Glomerular visceral epithelial cell (primary cell): Measurements from ENCODE around the gene KIF1C.
"Not testable (repeated sequence)": the region's sequence is repeated elsewhere in the genome, so short reads cannot be mapped to it uniquely, and the experiment has no call there.

Experiments used
- DNase-seq: peaks from one replicate; pipeline ENCODE4 v3.0.0-alpha.2; 2016; ENCODE audit errors: extremely low spot score

The KIF1C gene

DNA sequence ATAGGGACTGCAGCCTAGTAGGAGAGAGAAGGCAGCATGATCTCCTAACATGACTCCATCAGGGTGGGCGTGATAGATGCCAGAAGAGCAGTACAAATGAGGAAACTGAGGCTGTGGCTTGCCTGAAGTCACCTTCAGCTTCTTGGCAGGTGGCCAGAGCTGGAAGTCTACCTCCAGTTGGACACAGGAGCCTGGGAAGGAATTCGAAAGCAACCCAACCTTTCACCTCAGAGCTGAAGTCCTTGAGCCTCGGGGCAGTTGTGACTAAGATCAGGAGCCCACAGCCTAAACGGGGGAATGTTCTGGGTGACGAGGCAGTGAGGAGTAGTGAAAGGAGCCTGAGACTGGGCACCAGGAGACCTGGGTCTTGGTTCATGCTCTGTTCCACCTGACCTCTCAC is 46.9 kb downstream of the KIF1C start:
- no peak for DNase-seq

DNA sequence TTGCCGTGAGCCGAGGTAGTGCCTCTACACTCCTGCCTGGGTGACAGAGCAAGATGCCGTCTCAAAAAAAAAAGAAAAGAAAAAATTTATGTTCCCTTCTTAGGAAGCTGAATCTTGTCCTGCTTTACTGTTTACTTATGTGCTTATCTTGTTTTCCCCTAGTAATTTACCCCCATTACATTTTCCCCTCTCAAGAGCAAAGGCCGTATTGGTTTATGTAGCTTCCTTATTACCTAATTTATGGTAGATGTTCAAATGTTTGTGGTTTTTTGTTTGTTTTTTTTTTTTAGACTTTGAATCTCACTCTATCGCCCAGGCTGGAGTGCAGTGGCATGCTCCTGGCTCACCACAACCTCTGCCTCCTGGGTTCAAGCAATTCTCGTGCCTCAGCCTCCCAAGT is 47.7 kb downstream of the KIF1C start:
- DNase-seq, result no peak

DNA sequence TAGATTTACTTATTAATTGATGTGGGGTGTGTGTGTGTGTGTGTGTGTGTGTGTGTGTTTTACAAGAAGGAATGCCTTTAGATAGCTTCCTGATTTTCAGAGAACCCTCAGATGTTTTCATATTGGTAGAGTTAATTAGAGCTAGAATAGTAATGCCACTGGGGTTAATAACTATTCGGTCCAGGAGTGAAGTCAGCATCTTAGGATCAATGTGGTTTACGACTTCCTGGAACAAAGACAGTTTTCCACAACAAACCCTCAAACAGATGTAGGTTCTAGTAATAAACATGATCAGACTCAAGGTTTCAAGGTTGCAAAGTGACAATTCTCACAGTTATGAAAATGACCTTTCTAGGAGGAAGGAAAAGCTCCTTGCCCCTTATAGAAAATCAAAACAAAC is 49.7 kb downstream of the KIF1C start:
- DNase-seq, result no peak

DNA sequence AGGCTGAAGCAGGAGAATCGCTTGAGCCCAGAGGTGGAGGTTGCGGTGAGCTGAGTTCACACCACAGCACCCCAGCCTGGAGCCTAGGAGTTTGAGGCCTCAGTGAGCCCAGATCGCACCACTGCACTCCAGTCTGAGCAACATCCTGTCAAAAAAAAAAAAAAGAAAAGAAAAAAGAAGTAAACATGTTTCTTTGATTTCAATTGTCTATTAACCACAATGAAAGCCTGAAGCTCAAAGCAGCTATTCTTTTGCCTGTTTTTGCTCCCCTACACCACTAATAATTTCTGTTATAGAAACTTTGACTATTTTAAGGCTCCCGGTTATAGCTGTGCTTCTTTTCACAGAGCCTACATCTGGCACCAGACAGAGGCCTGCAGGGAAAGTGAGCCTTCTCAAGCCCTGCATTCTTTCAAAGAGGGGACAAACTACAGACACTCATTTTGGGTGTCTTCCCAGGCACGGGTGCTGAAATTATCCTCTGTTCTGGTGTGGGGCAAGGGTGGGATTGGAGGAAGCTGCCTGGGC is 51.6 kb downstream of the KIF1C start:
- DNase-seq, result no peak

DNA sequence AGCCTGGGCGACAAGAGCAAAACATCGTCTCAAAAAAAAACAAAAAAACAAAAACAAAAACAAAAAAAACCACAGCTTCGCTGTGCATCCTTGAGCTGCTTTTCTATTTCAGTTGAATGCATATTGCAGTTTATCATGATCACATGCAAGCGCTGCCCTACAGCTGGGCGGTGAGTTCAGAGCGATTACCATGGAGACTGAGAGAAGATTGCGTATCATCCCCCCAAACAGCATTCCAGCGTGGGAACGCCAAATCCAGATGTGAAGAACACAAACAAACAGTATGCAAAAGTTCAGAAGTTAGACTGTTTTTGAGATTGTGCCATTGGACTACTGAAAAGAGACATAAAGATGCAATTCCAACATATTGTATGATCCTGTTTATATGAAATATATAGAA is 52.5 kb downstream of the KIF1C start:
- DNase-seq, result no peak

DNA sequence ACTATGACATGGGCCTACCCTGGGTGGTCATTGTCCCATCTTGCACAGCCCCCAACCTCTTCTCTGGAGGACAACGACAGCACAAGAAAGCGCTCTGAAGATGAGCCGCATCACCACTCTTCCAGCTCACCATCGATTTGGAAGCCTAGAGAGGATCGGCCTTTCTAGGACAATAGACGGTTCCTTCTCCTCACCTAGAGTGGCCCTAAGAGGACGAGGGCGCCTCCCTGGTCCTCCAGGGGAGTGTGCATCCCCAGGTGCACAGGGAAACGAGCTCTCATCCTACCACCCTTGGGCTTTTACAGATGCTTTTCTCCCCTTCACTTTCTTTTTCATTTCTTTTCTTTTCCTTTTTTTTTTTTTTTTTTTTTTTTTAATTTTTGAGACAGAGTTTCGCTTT is 57.8 kb downstream of the KIF1C start:
- no peak for DNase-seq

DNA sequence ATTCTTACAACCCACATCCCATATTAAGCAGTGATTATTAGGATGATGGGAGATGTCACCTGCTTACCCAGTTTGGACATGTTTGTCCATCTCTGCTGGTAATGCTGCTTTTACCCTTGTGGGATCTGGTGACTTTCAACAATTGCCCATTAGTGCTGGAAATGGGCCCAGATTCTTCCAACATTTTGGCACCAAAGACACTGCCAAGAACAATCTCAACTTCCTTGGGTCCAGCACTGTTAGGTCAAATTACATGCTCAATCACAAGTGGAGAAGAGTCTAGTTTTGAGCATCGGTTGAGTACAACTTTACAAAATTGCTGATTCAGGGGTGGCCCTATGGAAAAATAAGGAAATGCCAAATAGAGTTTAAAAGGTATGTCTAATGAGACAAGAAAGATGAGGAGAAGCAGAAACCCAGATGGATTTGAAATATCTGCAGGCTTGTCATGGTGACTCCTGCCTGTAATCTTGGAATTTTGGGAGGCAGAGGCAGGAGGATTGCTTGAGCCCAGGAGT is 67.5 kb downstream of the KIF1C start:
- DNase-seq, result no peak

DNA sequence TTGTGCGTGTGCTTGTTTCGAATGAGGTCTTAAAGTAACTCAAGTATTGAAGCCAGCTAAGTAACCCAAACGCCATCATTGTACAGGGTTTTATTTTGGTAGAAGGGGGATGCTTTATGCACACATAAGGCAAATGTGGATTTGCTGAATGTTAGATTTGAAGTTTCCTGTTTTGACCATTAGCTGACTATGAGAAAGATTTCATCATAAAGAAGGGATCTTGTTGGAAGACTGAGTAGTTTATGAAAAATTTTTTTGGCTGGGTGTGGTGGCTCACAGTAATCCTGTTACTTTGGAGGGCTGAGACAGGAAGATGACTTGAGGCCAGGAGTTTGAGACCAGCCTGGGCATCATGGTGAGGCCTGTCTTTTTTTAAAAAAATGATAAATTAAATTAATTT is 70.5 kb downstream of the KIF1C start:
- DNase-seq, result no peak

DNA sequence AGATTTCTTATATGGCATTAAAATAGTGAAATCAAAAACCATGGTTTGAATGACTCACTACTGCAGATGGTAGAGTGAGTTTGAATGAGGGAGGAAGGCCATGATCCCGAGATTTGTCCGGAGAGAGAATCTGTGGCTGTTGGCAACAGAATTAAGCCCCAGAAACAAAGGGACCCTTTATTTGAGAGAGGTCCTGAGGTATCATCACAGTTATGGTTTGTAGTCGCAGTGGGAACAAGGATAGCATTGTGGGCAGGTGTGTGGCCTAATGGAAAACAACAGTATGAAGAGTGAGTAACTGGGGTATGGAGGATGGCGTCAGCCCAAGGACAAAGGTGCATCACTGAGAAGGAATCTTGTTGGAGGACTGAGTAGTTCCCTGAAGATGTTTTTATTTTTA is 72.0 kb downstream of the KIF1C start:
- no peak for DNase-seq

DNA sequence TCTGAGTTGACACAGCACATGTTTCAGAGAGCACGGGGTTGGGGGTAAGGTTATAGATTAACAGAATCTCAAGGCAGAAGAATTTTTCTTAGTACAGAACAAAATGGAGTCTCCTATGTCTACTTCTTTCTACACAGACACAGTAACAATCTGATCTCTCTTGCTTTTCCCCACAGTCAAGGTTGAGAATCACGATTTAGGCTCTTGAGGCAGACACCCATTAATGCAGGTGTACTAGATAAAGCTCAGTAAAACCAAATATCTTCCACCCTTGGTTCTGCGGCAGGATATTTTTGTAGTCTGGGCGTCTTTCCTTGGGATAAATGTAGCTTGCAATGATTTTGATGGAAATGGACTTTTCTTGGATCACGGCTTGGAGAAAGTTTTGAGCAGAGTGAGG is 77.7 kb downstream of the KIF1C start:
- DNase-seq, result not testable (repeated sequence)

DNA sequence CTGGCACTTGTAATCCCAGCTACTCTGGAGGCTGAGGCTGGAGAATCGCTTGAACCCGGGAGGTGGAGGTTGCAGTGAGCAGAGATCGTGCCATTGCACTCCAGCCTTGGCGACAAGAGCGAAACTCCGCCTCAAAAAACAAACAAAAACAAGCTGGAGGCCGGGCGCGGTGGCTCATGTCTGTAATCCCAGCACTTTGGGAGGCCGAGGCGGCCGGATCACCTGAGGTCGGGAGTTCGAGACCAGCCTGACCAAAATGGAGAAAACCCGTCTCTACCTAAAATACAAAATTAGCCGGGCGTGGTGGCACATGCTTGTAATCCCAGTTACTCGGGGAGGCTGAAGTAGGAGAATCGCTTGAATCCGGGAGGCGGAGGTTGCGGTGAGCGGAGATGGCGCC is 79.5 kb downstream of the KIF1C start:
- not testable (repeated sequence) for DNase-seq

DNA sequence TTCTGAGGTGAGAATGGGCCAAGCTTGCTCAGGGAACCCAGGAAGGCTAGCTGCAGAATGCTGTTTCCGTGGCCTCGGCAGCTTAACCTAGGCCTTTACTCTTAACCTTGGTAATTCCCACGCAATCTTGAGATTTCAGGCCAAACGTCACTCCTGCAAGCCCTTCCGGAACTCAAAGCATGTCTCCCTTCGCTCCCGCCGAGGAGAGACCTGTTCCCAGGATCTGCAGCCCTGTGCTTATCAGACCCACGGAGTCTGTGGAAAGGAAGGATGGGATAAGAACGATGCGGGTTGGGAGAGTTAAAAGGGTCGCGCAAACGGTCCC is 80.0 kb downstream of the KIF1C start:
- no peak for DNase-seq
